Activated CD4-positive, alpha-beta T cell treated with anti-CD3 and anti-CD28 coated beads for 1 hour (primary cell): ENCODE data around the gene FNIP1.
"Not testable (repeated sequence)": the region's sequence is repeated elsewhere in the genome, so short reads cannot be mapped to it uniquely, and the experiment has no call there.

Source experiments
- DNase-seq: peaks from one replicate; pipeline ENCODE4 v3.0.0-alpha.2; 2020

FNIP1 gene

GRCh38 chr5:131682175-131682574 lies 114.6 kb downstream of the FNIP1 start:
- no peak for DNase-seq

- DNase-seq, result no peak
These were observed 116.9 kb downstream of the FNIP1 start for GRCh38 chr5:131679911-131680310.

GRCh38 chr5:131678273-131678672 lies 118.5 kb downstream of the FNIP1 start:
- DNase-seq, result not testable (repeated sequence)

- DNase-seq, result no peak
These were observed 119.7 kb downstream of the FNIP1 start for GRCh38 chr5:131677115-131677514.

GRCh38 chr5:131672776-131673175 lies 124.0 kb downstream of the FNIP1 start:
- no peak for DNase-seq

GRCh38 chr5:131671994-131672655 lies 124.7 kb downstream of the FNIP1 start:
- DNase-seq, result no peak

GRCh38 chr5:131671409-131671808 lies 125.4 kb downstream of the FNIP1 start:
- no peak for DNase-seq

- no peak for DNase-seq
These were observed 131.9 kb downstream of the FNIP1 start for GRCh38 chr5:131664929-131665328.

DNA sequence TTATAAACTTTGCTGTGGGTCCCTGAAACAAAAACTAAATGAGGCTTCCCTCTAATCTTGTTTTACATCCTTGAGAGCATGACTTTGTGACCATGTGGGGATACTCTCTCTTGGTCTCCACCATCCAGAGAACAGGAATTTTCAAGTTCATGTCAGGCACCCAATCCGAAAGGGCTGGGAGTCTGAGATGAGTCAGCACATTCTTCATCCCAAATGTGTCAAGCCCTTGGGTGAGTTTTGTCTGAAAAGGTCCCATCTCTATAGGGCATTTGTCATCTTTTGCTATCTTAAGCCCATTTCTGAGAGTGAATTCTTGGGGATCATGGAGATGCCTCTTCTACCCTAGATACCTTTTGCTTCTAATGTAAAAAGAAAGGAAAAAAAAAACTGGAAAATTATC lies 134.9 kb downstream of the FNIP1 start:
- no peak for DNase-seq

DNA sequence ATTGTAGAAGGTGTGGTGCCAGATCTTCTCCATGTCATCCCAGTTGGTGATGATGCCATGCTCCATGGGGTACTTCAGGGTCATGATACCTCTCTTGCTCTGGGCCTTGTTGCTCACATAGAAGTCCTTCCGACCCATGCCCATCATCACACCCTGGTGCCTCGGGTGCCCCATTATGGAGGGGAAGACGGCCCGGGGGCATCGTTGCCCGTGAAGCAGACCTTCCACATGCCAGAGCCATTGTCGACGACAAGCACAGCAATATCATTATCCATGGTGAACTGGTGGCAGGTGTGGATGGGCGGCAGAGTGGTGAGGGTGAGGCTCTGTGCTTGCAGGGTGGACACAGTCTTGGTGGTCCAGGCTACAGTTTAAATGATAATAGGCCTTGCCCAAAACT lies 137.0 kb downstream of the FNIP1 start:
- no peak for DNase-seq

GRCh38 chr5:131659290-131659689 lies 137.5 kb downstream of the FNIP1 start:
- no peak for DNase-seq

GRCh38 chr5:131654776-131655175 lies 142.0 kb downstream of the FNIP1 start:
- no peak for DNase-seq

DNA sequence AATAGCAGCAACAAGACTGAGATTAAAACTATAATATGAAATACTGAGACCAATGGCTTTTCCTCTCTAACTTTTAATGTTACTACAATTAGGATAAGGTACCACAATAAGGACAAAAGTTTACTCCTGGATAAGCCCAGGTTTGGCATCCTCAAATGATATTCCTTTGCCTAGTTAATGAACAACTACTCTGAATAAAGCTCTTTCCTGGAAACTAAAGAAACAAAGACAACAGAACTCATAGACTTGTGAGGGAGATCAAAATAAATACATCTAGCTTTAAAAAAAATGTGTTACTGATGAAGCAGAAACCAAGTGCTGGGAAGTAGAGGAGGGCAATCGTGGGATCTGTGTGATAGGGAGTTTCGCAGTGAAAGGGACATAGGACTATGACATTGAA lies 142.5 kb downstream of the FNIP1 start:
- no peak for DNase-seq

- no peak for DNase-seq
These were observed 147.7 kb downstream of the FNIP1 start for GRCh38 chr5:131649161-131649560.

DNA sequence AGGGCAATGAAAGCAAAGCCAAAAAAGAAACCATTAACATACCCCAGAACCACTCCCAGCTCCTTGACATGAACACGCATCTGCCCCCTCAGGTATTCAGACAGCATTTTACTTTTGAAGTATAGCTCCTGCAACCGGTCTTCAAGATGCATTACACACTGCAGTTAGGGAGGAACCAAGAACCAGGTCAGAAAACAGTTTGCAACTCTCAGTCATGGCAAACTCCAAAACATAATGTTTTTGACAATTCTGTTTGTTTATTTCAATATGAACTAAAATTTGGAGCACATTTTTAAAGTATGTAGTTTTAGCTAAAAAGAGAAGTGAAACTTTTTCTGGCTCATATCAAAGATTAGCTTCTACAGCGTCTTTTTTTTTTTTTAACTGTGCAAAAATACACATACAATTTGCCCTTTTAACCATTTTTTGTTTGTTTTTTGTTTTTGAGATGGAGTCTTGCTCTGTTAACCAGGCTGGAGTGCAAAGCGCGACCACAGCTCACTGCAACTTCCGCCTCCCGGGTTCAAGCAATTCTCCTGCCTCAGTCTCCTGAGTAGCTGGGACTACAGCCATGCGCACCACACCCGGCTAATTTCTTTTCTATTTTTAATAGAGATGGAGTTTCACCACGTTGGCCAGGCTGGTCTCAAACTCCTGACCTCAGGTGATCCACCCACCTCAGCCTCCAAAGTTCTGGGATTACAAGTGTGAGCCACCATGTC lies 149.6 kb downstream of the FNIP1 start:
- no peak for DNase-seq

DNA sequence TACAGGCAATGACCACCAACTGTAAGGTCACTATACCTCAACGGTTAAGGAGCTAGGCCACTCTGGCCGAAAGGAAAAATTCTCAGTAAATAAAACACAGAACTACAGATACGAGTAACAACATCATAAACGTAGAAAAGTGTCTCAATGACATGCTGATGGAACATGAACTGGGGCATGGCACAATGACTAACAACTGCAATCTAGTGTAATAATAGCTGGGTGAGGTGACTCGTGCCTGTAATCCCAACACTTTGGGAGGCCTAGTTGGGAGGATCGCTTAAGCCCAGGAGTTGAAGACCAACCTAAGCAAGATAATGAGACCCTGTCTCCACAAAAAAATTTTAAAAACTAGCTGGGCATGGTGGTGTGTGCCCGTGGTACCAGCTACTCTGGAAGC lies 152.0 kb downstream of the FNIP1 start:
- no peak for DNase-seq

- no peak for DNase-seq
These were observed 152.4 kb downstream of the FNIP1 start for GRCh38 chr5:131644370-131644769.

DNA sequence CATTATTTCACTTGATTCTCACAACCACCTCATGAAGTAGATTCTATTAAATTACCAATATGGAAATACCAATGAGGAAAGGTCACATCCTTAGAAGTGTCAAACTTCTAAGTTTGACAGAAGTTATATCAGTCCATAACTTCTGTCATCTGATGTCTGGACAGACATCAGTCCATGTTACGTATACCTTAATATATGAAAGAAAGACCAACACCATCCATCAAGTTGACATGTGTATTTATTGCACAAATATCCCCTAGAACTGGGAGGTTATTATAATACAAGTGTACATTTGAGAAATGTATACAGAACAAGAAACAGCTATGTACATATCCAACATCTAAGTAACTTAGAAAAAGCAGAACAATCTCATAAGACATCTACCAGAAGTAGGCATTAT lies 155.3 kb downstream of the FNIP1 start:
- DNase-seq, result no peak

- peak; percentile 32 for DNase-seq
These were observed 156.6 kb downstream of the FNIP1 start for GRCh38 chr5:131640043-131640856.

DNA sequence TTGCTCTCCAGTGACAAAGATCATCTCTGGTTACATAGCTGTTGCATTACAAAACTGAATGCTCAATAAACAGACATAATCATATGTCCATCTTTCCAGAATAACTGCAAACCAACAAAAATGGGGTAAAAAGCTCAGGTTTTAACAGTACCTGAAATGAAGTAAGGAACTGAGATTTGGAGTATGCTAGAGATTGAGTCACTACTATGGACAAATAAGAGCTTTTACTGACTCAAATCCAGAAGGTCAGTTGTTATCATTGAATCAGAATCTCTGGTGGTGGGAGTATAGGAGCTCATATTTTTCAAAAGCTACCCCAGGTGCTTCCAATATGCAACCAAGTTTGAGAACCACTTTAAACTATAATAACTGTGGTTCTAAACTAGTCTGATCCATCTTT lies 157.7 kb downstream of the FNIP1 start:
- DNase-seq, result no peak

GRCh38 chr5:131637694-131638093 lies 159.1 kb downstream of the FNIP1 start:
- DNase-seq, result no peak

GRCh38 chr5:131635684-131636572 lies 160.9 kb downstream of the FNIP1 start:
- no peak for DNase-seq
